ENCODE results near the gene CCDC149.

DNA sequence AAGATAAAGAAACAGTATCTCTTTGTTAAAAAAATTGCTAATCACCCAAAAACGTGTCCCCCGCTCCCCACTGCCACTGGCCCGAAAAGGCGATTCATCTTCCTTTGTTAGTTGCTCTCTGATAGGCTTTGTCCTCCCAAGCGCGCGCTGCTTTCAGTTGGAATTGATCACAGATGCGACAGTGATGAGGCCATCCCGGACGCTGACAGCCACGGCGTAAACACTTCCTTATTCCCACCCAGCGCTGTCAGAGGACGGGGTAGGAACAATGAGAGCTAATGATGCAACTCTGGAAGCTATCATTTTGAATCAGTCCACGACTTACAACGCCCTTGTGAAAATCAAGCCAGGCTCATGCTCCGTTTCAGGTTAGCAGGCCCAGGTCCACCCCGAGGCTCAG is 96.0 kb downstream of the CCDC149 start:
- TF ChIP-seq, protein P1, sequence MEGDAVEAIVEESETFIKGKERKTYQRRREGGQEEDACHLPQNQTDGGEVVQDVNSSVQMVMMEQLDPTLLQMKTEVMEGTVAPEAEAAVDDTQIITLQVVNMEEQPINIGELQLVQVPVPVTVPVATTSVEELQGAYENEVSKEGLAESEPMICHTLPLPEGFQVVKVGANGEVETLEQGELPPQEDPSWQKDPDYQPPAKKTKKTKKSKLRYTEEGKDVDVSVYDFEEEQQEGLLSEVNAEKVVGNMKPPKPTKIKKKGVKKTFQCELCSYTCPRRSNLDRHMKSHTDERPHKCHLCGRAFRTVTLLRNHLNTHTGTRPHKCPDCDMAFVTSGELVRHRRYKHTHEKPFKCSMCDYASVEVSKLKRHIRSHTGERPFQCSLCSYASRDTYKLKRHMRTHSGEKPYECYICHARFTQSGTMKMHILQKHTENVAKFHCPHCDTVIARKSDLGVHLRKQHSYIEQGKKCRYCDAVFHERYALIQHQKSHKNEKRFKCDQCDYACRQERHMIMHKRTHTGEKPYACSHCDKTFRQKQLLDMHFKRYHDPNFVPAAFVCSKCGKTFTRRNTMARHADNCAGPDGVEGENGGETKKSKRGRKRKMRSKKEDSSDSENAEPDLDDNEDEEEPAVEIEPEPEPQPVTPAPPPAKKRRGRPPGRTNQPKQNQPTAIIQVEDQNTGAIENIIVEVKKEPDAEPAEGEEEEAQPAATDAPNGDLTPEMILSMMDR (IDR thresholded peaks at IDR 0.05) = no peak
- TF ChIP-seq POLR2AphosphoS5 (IDR thresholded peaks at IDR 0.05; ENCODE audit: low read depth, low read length) = no peak
- TF ChIP-seq, protein P2, sequence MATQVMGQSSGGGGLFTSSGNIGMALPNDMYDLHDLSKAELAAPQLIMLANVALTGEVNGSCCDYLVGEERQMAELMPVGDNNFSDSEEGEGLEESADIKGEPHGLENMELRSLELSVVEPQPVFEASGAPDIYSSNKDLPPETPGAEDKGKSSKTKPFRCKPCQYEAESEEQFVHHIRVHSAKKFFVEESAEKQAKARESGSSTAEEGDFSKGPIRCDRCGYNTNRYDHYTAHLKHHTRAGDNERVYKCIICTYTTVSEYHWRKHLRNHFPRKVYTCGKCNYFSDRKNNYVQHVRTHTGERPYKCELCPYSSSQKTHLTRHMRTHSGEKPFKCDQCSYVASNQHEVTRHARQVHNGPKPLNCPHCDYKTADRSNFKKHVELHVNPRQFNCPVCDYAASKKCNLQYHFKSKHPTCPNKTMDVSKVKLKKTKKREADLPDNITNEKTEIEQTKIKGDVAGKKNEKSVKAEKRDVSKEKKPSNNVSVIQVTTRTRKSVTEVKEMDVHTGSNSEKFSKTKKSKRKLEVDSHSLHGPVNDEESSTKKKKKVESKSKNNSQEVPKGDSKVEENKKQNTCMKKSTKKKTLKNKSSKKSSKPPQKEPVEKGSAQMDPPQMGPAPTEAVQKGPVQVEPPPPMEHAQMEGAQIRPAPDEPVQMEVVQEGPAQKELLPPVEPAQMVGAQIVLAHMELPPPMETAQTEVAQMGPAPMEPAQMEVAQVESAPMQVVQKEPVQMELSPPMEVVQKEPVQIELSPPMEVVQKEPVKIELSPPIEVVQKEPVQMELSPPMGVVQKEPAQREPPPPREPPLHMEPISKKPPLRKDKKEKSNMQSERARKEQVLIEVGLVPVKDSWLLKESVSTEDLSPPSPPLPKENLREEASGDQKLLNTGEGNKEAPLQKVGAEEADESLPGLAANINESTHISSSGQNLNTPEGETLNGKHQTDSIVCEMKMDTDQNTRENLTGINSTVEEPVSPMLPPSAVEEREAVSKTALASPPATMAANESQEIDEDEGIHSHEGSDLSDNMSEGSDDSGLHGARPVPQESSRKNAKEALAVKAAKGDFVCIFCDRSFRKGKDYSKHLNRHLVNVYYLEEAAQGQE (IDR thresholded peaks at IDR 0.05; ENCODE audit: insufficient read depth in 1 of 2, low read depth in 2 of 2, low read length in 1 of 2) = no peak
- TF ChIP-seq SIN3A (IDR thresholded peaks at IDR 0.05; ENCODE audit: borderline replicate concordance, insufficient read depth, low read depth, low read length) = no peak

Measured in Panc1 (cell line).